Heart left ventricle (tissue), 16 donors: Measurements from ENCODE around the gene IGSF22. TPM values are rescaled to one million over a fixed set of nuclear protein-coding genes. Genes with fewer than 3 reads are reported as not detected.
A peak's percentile ranks its signal among the peaks of the same experiment; 100 is the strongest.

ENCODE experiments used
- ATAC-seq, 4 donors: fragments of 200-7000 bp; cut with Tn5 transposase; one replicate each; pipeline ENCODE4 v1.9.1; 2020 to 2022; ENCODE audit warnings: moderate library complexity in 4 of 4, mild to moderate bottlenecking in 3 of 4, moderate number of reproducible peaks in 1 of 4
- DNase-seq, 5 donors: peaks; one replicate each; pipeline ENCODE4 v3.0.0-alpha.2; 2020
- H3K27ac ChIP-seq, 12 donors: fragments of 200-600 bp; sonication (generic) in 4 of 12; one replicate each; pipeline versions ENCODE4 v1.5.0 to v1.8.0; 2016 to 2022; ENCODE audit warnings: mild to moderate bottlenecking in 2 of 12
- H3K27me3 ChIP-seq, 9 donors: fragments of 200-600 bp; sonication (generic) in 2 of 9; one replicate each; pipeline versions ENCODE4 v1.5.1 to v1.8.0; 2016 to 2022; ENCODE audit warnings: mild to moderate bottlenecking in 3 of 9
- H3K36me3 ChIP-seq, 9 donors: fragments of 200-600 bp; sonication (generic) in 2 of 9; one replicate each; pipeline versions ENCODE4 v1.5.0 to v1.8.0; 2018 to 2022; ENCODE audit warnings: mild to moderate bottlenecking in 2 of 9
- H3K4me1 ChIP-seq, 12 donors: fragments of 200-600 bp; sonication (generic) in 4 of 12; one replicate each; pipeline versions ENCODE4 v1.5.0 to v1.8.0; 2016 to 2022; ENCODE audit warnings: mild to moderate bottlenecking in 3 of 12
- H3K4me3 ChIP-seq, 12 donors: fragments of 200-600 bp; sonication (generic) in 4 of 12; one replicate each; pipeline versions ENCODE4 v1.5.0 to v1.8.0; 2017 to 2022; ENCODE audit warnings: mild to moderate bottlenecking in 9 of 12, moderate library complexity in 4 of 12
- H3K9me3 ChIP-seq, 12 donors: fragments of 200-600 bp; sonication (generic) in 4 of 12; one replicate each; pipeline versions ENCODE4 v1.5.0 to v1.8.0; 2016 to 2022; ENCODE audit warnings: mild to moderate bottlenecking in 1 of 12
- CTCF ChIP-seq, 12 donors: fragments of 200-600 bp; sonication (generic) in 4 of 12; IDR thresholded peaks; one replicate each; pipeline versions ENCODE4 v1.5.0 to v1.8.0; 2018 to 2022; ENCODE audit warnings: antibody characterized with exemption in 12 of 12, mild to moderate bottlenecking in 5 of 12
- POLR2A ChIP-seq, 2 donors: fragments of 450-650 bp; IDR thresholded peaks; one replicate each; pipeline ENCODE4 v1.6.1; 2017; ENCODE audit warnings: antibody characterized with exemption in 2 of 2, mild to moderate bottlenecking in 2 of 2, moderate library complexity in 2 of 2
- WGBS, 4 donors: extraction: QIAGEN DNeasy Blood & Tissue Kit in 2 of 4; methylation state at CpG; one replicate each; pipeline versions ENCODE4 v1.1.5 to v1.1.7; 2013 to 2018; 5-methylcytosine and 5-hydroxymethylcytosine counted together
- intact Hi-C, 10 donors: fragments of 100-400 bp; cut with DNase I; formaldehyde crosslinking; loops; one replicate each; pipeline versions ENCODE4 v1.11.1 to v1.14.2; 2022
- polyA plus RNA-seq, 2 donors: library from polyadenylated mRNA; stranded (reverse); fragments of 200-250 nt; gene quantifications; one replicate each; pipeline ENCODE4 v1.2.3, GENCODE V29; 2013
- total RNA-seq, 9 donors: library from RNA; depleted of rRNA in 2 of 9; stranded (reverse); fragments of >200 nt in 2 of 9; fragmentation: NEBNext Ultra II Directional in 3 of 9; extraction: Animal tissue kit (Norgen Biotek cat#: 25700) in 3 of 9; gene quantifications; one replicate each; pipeline versions ENCODE4 v1.1.0 to v1.2.4, GENCODE V29; 2016 to 2023
- donor health status: ischemic (EF 13 %, LVEDD 7.1; RV severe dilation, severe dysfunction).
- donor health status: healthy with polysubstance abuse.
- donor health status: DM: no; HTN: yes; CAD: no.
- donor health status: DM: no; HTN: no; CAD: no.
- donor health status: ischemic (EF 25% LVEDD 6.9; RV normal size, moderate dysfunction).
- donor health status: ischemic (EF 25% LVEDD 5.7; RV mildly dilated, moderate dysfunction).
- donor health status: healthy.
- donor health status: DM: yes; HTN: yes; CAD: no.
- donor health status: ischemic (EF 35%, LVEDD 5.7; RV mildly dilated, moderate dysfunction).
- donor health status: nonischemic (EF 11% LVEDD 7.7; RV severe dilation, severe dysfunction).
- donor health status: DM: yes; HTN: yes; CAD: no.
- donor health status: PGD.
- donor health status: ischemic (EF 29% LVEDD 5.4; RV normal size, mild dysfunction).
- donor health status: nonischemic (EF 23%, LVEDD 6.1; RV moderate dilation, normal function).

The IGSF22 gene
- total and polyA plus RNA-seq, 11 donors, result 0.24 to 1.2 (median 0.77) TPM

GRCh38 chr11:18720091-18720807 lies 5.7 kb downstream of the IGSF22 start:
- no peaks in the 10 kb centered on the region for H3K36me3 ChIP-seq
- intact Hi-C loops, result loop anchor here in 7 of 10 donors (5.0 to 10.0 kb wide), 4 partner anchors 83 to 185 kb away; partner anchors contain the start of genes UEVLD (in 3 of the 7) and SPTY2D1 (in 1 of the 7)
- no peak for DNase-seq
- peak overlapping the region in 6 of 12 donors; percentile 63 to 89 (median 68) for H3K4me3 ChIP-seq
- no peak for TF ChIP-seq CTCF (IDR thresholded peaks at IDR 0.05)
- no peak for TF ChIP-seq POLR2A (IDR thresholded peaks at IDR 0.05)
- WGBS, 4 donors, result 91 to 94% (median 93%) methylated on average over 5 of the region's 5 CpGs
- H3K9me3 ChIP-seq, result no peaks in the 10 kb centered on the region
- ATAC-seq, result no peak
- H3K4me1 ChIP-seq, result peaks cover 0 to 22% (median 8%) of the 10 kb centered on the region in 12 donors
- peak overlapping the region in 2 of 12 donors; percentile 10 to 79 for H3K27ac ChIP-seq
- H3K27me3 ChIP-seq, result no peaks in the 10 kb centered on the region

GRCh38 chr11:18715476-18715875 lies 10.5 kb downstream of the IGSF22 start:
- intact Hi-C loops, result no loop called here
- Histone ChIP-seq H3K27ac (no peak overlapping the region), H3K27me3 (no peaks in the 10 kb centered on the region), H3K9me3 (no peaks in the 10 kb centered on the region), H3K36me3 (no peaks in the 10 kb centered on the region), H3K4me1 (peaks cover 0 to 2% (median under 1%) of the 10 kb centered on the region in 12 donors), H3K4me3 (no peak overlapping the region)
- DNase-seq (no peak), ATAC-seq (no peak)
- TF ChIP-seq CTCF (IDR thresholded peaks at IDR 0.05) (no peak), POLR2A (IDR thresholded peaks at IDR 0.05) (no peak)
- WGBS, 4 donors, result 73 to 88% (median 79%) methylated on average over 7 of the region's 7 CpGs

- Histone ChIP-seq H3K9me3 (no peaks in the 10 kb centered on the region), H3K27me3 (no peaks in the 10 kb centered on the region), H3K36me3 (no peaks in the 10 kb centered on the region), H3K27ac (no peak overlapping the region), H3K4me1 (no peaks in the 10 kb centered on the region), H3K4me3 (no peak overlapping the region)
- intact Hi-C loops, result no loop called here
- no peak for ATAC-seq
- WGBS, 4 donors, result 84 to 90% (median 86%) methylated on average over 10 of the region's 10 CpGs
- TF ChIP-seq POLR2A (IDR thresholded peaks at IDR 0.05), result no peak
- no peak for TF ChIP-seq CTCF (IDR thresholded peaks at IDR 0.05)
- DNase-seq, result no peak
Measured at GRCh38 chr11:18714443-18714780, 11.6 kb downstream of the IGSF22 start.

GRCh38 chr11:18713646-18714442 lies 12.1 kb downstream of the IGSF22 start:
- intact Hi-C loops, result no loop called here
- ATAC-seq (no peak), DNase-seq (no peak)
- Histone ChIP-seq H3K4me3 (no peak overlapping the region), H3K27me3 (no peaks in the 10 kb centered on the region), H3K4me1 (no peaks in the 10 kb centered on the region), H3K9me3 (no peaks in the 10 kb centered on the region), H3K36me3 (no peaks in the 10 kb centered on the region), H3K27ac (no peak overlapping the region)
- 93 to 95% (median 94%) methylated on average over 21 to 26 of the region's 26 CpGs for WGBS, 4 donors
- TF ChIP-seq POLR2A (IDR thresholded peaks at IDR 0.05), result no peak
- no peak for TF ChIP-seq CTCF (IDR thresholded peaks at IDR 0.05)
